OCI-LY1 (cell line): ENCODE data around the gene ADA.

Experiments
- EZH2 ChIP-seq: fragments of 200-600 bp; sonication (generic), shearing (Covaris generic); IDR thresholded peaks from 2 replicates; pipeline ENCODE4 v1.8.0; 2017; ENCODE audit warnings: borderline replicate concordance, mixed run types, mild to moderate bottlenecking, antibody characterized with exemption, low read length, moderate library complexity, mixed read lengths
- TF ChIP-seq, protein P1 (sequence below): fragments of 200-600 bp; sonication (generic), shearing (Covaris generic); IDR thresholded peaks from 2 replicates; pipeline ENCODE4 v1.5.1; 2017; ENCODE audit warnings: mild to moderate bottlenecking, antibody characterized with exemption, low read length, moderate library complexity, mixed read lengths

DNA sequence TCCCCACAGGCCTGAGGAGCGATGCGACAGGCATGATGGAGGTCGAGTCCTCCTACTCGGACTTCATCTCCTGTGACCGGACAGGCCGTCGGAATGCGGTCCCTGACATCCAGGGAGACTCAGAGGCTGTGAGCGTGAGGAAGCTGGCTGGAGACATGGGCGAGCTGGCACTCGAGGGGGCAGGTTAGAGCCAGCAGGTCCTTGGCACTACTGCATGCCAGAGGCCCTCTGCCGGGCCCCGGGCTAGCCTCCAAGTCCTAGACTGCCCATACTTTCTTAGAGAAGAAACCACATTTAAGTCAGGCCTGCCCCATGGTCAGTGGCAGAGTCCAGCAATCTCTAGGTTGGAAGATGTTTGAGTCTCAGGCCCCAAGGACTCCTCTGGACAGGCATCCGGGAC lies 37.0 kb downstream of the ADA start:
- TF ChIP-seq, protein P1, sequence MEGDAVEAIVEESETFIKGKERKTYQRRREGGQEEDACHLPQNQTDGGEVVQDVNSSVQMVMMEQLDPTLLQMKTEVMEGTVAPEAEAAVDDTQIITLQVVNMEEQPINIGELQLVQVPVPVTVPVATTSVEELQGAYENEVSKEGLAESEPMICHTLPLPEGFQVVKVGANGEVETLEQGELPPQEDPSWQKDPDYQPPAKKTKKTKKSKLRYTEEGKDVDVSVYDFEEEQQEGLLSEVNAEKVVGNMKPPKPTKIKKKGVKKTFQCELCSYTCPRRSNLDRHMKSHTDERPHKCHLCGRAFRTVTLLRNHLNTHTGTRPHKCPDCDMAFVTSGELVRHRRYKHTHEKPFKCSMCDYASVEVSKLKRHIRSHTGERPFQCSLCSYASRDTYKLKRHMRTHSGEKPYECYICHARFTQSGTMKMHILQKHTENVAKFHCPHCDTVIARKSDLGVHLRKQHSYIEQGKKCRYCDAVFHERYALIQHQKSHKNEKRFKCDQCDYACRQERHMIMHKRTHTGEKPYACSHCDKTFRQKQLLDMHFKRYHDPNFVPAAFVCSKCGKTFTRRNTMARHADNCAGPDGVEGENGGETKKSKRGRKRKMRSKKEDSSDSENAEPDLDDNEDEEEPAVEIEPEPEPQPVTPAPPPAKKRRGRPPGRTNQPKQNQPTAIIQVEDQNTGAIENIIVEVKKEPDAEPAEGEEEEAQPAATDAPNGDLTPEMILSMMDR = no peak
- no peak for TF ChIP-seq EZH2
